Colonic mucosa (tissue), 4 donors: Measurements from ENCODE around the gene ZCCHC2. TPM values are rescaled to one million over a fixed set of nuclear protein-coding genes. Genes with fewer than 3 reads are reported as not detected.

Experiments
- DNase-seq: peaks from one replicate; pipeline ENCODE4 v3.0.0-alpha.2; 2020
- H3K27ac ChIP-seq: fragments of 200-600 bp; one replicate; pipeline ENCODE4 v1.8.0; 2021
- H3K27me3 ChIP-seq: fragments of 200-600 bp; one replicate; pipeline ENCODE4 v1.8.0; 2021
- H3K36me3 ChIP-seq: fragments of 200-600 bp; one replicate; pipeline ENCODE4 v1.8.0; 2021
- H3K4me1 ChIP-seq: fragments of 200-600 bp; one replicate; pipeline ENCODE4 v1.8.0; 2021; ENCODE audit warnings: mild to moderate bottlenecking
- H3K4me3 ChIP-seq: fragments of 200-600 bp; one replicate; pipeline ENCODE4 v1.8.0; 2021
- H3K9ac ChIP-seq, 2 donors: one replicate each; pipeline ENCODE4 v1.7.0; 2013; ENCODE audit warnings: control low read depth in 2 of 2, low read depth in 2 of 2, low read length in 2 of 2
- H3K9me3 ChIP-seq: fragments of 200-600 bp; one replicate; pipeline ENCODE4 v1.8.0; 2021
- intact Hi-C: fragments of 100-400 bp; cut with DNase I; formaldehyde crosslinking; loops from one replicate; pipeline ENCODE4 v1.14.1; 2022
- total RNA-seq, 2 donors: library from RNA; stranded (reverse); fragmentation: NEBNext Ultra II Directional in 1 of 2; extraction: Animal tissue kit (Norgen Biotek cat#: 25700) in 1 of 2; gene quantifications; one replicate each; pipeline ENCODE4 v1.2.1, GENCODE V29; 2021
- TF ChIP-seq, protein P1 (sequence below): fragments of 200-600 bp; IDR thresholded peaks from one replicate; pipeline ENCODE4 v1.8.0; 2022; ENCODE audit warnings: antibody characterized with exemption, mild to moderate bottlenecking
- donor health status: healthy.
- donor health status: DM: no; HTN: no; CAD: no.
- donor health status: DM: no; HTN: no; CAD: no.

Gene ZCCHC2
- total RNA-seq, 2 donors from 2014 or later, result 24.7 to 25.7 TPM

GRCh38 chr18:62510789-62511188 lies 12.0 kb upstream of the ZCCHC2 start:
- H3K27ac ChIP-seq, result no peak overlapping the region
- no peak for DNase-seq

DNA sequence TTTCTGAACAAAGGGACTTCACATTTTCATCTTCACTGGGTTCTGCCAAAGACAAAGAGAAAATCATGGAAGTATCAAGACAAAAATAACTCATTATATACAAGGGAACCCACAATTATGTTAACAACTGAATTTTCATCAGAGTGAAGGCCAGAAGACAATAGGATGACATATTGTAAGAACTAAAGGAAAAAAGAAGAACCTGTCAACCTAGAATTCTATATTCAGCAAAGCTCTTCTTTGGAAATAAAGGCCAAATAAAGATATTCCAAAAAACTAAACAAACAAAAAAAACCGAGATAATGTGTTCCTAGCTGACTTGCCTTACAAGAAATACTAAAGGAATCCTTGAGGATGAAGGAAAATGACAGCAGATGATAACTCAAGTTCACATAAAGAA lies 10.3 kb upstream of the ZCCHC2 start:
- H3K27ac ChIP-seq, result no peak overlapping the region
- intact Hi-C loops, result no loop called here
- H3K9me3 ChIP-seq, result no peaks in the 10 kb centered on the region
- TF ChIP-seq, protein P1, sequence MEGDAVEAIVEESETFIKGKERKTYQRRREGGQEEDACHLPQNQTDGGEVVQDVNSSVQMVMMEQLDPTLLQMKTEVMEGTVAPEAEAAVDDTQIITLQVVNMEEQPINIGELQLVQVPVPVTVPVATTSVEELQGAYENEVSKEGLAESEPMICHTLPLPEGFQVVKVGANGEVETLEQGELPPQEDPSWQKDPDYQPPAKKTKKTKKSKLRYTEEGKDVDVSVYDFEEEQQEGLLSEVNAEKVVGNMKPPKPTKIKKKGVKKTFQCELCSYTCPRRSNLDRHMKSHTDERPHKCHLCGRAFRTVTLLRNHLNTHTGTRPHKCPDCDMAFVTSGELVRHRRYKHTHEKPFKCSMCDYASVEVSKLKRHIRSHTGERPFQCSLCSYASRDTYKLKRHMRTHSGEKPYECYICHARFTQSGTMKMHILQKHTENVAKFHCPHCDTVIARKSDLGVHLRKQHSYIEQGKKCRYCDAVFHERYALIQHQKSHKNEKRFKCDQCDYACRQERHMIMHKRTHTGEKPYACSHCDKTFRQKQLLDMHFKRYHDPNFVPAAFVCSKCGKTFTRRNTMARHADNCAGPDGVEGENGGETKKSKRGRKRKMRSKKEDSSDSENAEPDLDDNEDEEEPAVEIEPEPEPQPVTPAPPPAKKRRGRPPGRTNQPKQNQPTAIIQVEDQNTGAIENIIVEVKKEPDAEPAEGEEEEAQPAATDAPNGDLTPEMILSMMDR, result no peak
- no peaks in the 10 kb centered on the region for H3K4me1 ChIP-seq
- DNase-seq, result no peak
- no peaks in the 10 kb centered on the region for H3K36me3 ChIP-seq
- no peak overlapping the region for H3K4me3 ChIP-seq
- no peak overlapping the region for H3K9ac ChIP-seq
- H3K27me3 ChIP-seq, result no peaks in the 10 kb centered on the region

More at GRCh38 chr18:62510789-62511188, 12.0 kb upstream of the ZCCHC2 start:
- Histone ChIP-seq H3K36me3 (no peaks in the 10 kb centered on the region), H3K4me3 (no peak overlapping the region), H3K9ac (no peak overlapping the region), H3K9me3 (no peaks in the 10 kb centered on the region), H3K27me3 (no peaks in the 10 kb centered on the region), H3K4me1 (no peaks in the 10 kb centered on the region)
- TF ChIP-seq, protein P1, result no peak
- intact Hi-C loops, result no loop called here

DNA sequence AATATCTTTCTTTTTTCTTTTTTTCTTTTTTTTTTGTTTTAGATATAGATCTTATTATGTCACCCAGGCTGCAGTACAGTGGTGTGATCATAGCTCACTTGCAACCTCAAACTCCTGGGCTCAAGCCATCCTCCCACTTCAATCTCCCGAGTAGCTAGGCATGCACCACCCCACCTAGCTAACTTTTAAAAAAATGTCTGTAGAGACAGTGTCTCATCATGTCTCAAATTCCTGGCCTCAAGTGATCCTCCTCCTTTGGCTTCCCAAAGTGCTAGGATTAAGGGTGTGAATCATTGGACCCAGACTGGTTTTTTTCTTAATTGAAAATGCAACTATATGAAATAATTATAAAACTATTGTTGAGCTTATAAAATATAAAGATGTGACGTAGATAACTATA lies 9.8 kb upstream of the ZCCHC2 start:
- intact Hi-C loops, result no loop called here
- TF ChIP-seq, protein P1, result no peak
- Histone ChIP-seq H3K9me3 (no peaks in the 10 kb centered on the region), H3K27me3 (no peaks in the 10 kb centered on the region), H3K36me3 (no peaks in the 10 kb centered on the region), H3K9ac (no peak overlapping the region), H3K4me1 (no peaks in the 10 kb centered on the region), H3K4me3 (no peak overlapping the region), H3K27ac (no peak overlapping the region)
- no peak for DNase-seq

DNA sequence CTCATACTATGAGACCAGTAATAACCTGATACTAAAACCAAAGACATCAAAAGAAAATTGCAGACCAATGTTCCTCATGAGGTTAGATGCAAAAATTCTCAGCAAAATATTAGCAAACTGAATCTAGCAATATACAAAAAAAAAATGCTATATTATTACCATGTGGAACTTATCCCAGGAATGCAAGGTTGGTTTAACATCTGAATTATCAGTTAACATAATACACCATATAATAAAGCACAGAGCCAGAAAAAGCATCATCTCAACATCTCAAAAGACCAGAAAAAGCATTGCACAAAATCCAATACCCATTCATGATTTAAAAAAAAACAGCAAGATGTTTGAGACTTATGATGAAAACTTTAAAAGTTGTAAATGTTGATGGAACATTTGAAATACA lies 8.3 kb upstream of the ZCCHC2 start:
- Histone ChIP-seq H3K9me3 (no peaks in the 10 kb centered on the region), H3K4me3 (no peak overlapping the region), H3K9ac (no peak overlapping the region), H3K36me3 (no peaks in the 10 kb centered on the region), H3K27me3 (no peaks in the 10 kb centered on the region), H3K4me1 (no peaks in the 10 kb centered on the region), H3K27ac (no peak overlapping the region)
- TF ChIP-seq, protein P1, result no peak
- intact Hi-C loops, result no loop called here
- no peak for DNase-seq

GRCh38 chr18:62516242-62516641 lies 6.6 kb upstream of the ZCCHC2 start:
- intact Hi-C loops, result no loop called here
- H3K27ac ChIP-seq, result no peak overlapping the region
- no peak overlapping the region for H3K4me3 ChIP-seq

More at GRCh38 chr18:62516242-62516641, 6.6 kb upstream of the ZCCHC2 start:
- TF ChIP-seq, protein P1, result no peak
- no peak overlapping the region for H3K9ac ChIP-seq
- H3K4me1 ChIP-seq, result no peaks in the 10 kb centered on the region
- no peaks in the 10 kb centered on the region for H3K36me3 ChIP-seq
- no peak for DNase-seq
- no peaks in the 10 kb centered on the region for H3K9me3 ChIP-seq
- H3K27me3 ChIP-seq, result no peaks in the 10 kb centered on the region
